Stimulated activated CD8-positive, alpha-beta memory T cell treated with anti-CD3 and anti-CD28 coated beads, Interleukin-4, amount 100 ng/mL, for 48 hours (primary cell): Measurements from ENCODE around the gene WASF1.
"Not testable (repeated sequence)": the region's sequence is repeated elsewhere in the genome, so short reads cannot be mapped to it uniquely, and the experiment has no call there.

ENCODE experiments used
- DNase-seq: peaks from one replicate; pipeline ENCODE4 v3.0.0-alpha.2; 2020

The WASF1 gene

DNA sequence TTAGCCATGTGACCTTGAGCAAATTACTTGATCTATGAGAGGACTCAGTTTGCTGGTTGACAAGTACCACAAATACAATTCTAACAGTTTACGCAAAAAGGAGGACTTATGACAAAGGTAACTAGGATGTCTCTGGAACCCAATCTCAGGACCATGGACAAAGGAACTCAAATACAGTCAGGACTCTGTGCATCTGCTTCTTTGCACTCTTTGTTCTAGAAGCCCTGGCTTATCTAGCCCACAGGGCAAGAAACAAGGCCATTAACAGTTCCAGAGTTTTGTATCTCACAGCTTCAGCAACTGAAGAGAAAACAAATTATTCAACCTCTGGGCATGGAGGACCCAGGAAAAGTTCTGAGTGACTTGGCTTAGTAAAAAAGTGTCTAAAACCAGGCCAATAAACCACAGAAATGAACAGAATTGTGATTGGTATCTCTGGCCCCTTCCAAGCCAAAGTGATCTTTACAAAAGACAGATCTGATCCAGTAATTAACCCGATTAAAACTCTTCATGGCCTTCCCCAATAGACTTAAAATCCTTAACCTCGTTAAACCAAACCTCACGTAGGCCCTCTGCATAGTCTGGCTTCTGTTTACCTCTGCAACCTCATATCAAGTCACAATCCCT is 5.9 kb downstream of the WASF1 start:
- DNase-seq: no peak

DNA sequence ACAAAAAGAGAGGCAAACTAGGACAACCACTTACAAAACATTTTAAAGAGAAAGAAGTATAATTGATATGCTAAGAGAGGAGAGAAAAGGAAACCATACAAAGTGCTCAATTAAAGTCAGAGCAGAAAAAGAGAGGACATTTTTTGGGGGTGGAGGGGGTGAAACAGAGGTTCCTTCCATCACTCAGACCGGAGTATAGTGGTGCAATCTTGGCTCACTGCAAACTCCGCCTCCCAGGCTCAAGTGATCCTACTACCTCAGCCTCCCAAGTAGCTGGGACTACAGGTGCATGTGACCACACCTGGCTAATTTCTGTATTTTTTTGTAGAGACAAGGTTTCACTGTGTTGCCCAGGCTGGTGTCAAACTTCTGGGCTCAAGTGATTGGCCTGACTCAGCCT is 9.4 kb downstream of the WASF1 start:
- no peak for DNase-seq

DNA sequence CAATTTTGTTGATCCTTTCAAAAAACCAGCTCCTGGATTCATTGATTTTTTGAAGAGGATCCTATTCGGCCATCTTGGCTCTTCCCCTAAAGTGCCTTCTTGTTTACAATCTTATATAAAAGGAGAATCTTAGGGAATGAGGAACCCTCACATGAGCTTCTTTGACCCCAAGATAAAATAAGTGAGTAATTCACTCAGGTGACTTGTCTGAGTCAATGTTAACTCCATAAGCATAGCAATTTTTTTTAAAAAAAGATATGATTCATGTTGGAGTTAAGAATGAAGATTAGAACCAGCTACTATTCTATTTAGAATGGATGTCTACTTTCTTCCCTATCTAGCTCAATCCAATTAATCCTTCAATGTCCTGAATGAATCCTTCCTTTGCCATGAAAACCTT is 21.0 kb downstream of the WASF1 start:
- no peak for DNase-seq

DNA sequence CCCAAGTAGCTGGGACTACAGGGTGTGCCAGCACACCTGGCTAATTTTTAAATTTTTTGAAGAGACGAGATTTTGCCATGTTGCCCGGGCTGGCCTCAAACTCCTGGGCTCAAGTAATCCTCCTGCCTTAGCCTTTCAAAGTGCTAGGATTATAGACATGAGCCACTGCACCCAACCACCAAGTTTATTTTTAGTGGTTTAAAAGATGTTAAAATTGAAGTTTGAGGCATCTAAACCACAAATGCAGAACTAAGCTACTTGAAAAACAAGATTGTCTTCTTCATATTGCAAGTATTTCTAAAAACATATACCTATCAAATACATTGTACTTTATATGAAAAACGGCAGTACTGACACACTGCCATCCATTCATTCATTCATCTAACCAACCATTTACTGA is 31.6 kb downstream of the WASF1 start:
- DNase-seq: no peak

DNA sequence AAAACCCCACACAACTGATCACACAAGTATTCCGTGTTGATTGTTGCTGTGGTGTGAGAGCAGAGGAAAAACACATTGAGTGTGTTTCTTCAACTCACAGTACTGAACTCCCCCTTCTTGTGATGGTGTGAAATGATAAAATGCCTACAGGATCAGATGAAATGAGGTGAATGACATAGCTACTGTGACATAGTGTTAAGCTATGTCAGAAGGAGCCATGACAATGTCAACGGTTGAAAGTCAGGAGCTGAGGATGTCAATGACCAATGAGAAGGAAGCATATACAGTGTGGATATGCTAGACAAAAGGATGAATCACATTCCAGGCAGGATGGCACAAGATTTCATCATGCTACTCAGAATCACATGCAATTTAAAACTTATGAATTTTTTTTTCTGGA is 38.8 kb downstream of the WASF1 start:
- no peak for DNase-seq

DNA sequence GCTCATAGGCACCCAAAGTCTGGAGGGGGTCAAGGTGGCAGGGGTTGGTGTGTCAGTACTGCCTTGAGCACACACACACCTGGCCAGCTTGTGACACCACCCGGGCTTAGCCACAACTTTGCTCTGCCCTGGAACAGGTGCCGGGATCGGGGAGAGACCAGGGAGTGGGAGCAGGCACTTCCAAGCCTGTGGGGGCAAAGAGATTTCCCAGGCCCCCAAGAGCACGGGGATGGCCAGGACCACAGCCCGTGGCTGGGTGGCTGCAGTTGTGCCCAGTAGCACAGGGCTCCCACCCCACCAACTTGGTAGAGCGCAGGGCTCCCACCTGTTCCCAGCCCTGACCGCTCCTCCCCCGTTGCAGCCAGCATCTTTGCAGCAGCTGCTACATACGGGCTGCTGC is 40.4 kb downstream of the WASF1 start:
- no peak for DNase-seq

DNA sequence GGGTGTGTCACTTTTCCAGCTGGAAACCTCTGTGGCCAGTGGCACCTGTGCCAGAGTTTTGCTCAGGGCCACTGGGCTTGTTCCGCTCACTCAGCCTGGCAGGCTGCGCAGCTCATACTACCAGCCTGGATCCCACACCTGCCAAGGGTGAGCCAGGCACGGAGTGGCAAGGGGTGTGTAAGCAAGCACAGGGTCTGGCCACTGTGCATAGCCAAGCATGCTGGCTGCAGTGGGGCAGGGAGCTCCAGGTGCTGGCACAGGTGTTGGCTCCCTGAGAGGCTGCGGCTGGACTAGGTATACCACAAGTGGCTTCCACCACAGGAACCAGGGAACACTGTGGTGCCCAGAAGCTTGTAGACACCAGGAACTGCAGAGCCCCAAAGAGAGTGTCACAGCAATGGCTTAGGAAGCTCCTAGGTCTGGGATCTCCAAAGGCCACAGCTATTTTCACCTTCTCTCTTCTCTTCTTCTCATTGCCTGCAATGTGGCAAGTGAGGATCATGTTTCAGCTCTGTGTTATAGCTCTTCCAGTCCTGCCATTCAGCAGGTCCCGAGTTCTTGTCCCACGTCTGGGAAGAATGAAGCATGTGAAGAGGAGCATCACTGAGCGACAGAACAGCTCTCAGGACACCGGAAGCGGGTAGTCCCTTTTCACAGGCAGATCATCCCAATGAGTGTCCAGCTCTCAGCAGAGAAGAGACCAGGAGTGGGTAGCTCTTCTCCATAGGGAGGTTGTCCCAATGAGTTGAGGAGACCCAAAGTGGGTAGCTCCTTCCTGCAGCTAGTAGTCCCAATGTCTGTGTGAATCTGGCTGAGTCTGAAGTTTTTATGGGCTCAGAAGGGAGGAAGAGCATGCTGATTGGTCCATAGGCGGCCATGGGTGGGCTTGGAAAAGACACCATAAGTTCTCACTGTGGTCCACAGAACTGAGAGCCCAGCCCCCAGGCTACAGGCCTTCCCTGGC is 41.3 kb downstream of the WASF1 start:
- DNase-seq: no peak

DNA sequence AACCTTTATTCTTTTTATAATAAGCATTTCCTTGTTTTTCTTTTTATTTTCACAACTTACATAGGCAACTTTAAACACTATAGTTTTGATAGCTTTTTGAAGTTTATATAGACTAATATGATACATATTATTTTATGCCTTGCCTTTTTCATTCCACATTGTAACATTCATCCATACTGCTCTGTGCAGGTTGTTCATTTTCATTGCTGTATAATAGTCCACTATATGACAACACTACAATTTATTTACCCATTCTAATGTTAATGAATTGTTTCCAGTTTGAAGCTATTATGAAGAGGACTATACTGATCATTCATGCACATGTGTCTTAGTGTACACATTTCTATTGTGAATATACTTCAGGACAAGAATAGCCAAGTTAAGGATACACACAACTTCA is 49.1 kb downstream of the WASF1 start:
- DNase-seq: no peak

DNA sequence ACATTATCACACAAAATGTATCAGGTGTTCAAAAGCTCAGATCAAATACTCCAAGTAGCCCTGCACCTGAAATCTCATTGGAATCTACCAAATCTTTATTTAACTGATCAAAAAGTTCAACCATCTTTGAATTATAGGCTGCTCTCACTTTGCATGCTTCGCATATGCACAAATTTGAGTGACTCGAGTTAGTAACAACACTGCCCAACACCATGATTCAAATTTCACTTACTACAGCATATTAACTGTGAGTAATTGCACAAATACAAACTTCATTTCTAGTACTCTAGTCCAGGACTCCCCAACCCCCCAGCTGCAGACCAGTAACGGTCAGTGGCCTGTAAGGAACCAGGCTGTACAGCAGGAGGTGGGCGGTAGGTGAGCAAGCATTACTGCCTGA is 51.1 kb downstream of the WASF1 start:
- DNase-seq: no peak

DNA sequence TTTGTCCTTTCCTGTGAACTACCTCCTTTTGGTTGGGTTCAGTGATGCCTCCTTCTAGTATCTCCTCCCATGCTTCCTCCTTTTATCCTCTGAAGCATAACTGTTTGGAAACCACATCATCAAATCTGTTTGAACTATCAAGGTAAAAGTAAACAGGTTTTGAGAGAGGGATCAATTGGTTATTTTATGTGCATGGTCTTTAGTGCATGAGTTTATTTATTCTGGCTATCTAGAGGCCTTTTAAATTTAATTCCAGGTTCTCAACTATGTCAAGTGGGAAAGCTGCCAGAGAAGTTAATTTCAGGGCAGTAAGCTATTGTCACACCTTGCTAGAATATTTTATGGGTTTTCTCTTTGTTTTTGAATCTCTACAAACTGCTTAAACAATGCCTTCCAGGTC is 54.1 kb downstream of the WASF1 start:
- no peak for DNase-seq

DNA sequence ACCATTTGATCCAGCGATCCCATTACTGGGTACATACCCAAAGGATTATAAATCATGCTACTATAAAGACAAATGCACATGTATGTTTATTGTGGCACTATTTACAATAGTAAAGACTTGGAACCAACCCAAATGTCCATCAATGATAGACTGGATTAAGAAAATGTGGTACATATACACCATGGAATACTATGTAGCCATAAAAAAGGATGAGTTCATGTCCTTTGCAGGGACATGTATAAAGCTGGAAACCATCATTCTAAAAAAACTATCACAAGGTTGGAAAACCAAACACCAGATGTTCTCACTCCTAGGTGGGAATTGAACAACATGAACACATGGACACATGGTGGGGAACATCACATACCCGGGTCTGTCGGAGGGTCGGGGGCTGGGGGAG is 57.8 kb downstream of the WASF1 start:
- not testable (repeated sequence) for DNase-seq

DNA sequence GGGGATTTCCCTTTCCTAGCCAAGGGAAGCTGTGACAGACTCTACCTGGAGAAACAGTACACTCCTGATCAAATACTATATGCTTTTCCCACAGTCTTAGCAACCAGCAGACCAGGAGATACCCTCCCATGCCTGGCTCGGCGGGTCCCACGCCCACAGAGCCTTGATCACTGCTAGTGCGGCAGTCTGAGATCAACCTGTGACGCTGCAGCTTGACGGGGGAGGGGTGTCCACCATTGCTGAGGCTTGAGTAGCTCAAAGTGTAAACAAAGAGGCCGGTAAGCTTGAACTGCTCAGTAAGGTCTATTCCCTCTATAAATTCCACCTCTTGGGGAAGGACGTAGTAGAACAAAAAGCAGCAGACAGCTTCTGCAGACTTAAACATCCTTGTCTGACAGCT is 63.2 kb downstream of the WASF1 start:
- DNase-seq: no peak

DNA sequence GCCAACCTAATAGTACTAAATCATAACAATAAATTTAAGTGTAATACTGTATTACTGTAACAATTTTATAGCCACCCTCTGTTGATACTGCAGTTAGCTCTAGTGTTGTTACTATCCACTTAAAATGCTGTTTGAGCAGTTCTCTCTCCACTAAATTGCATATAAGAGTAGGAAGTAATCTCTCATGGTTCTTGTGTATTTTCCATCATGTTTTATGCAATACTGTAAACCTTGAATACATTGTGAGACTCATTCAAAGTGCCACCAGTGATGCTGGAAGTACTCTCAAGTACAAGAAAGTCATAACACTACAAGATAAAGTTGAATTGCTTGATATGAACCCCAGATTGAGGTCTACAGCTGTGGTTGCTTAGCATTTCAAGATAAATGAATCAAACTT is 65.5 kb downstream of the WASF1 start:
- DNase-seq: no peak

DNA sequence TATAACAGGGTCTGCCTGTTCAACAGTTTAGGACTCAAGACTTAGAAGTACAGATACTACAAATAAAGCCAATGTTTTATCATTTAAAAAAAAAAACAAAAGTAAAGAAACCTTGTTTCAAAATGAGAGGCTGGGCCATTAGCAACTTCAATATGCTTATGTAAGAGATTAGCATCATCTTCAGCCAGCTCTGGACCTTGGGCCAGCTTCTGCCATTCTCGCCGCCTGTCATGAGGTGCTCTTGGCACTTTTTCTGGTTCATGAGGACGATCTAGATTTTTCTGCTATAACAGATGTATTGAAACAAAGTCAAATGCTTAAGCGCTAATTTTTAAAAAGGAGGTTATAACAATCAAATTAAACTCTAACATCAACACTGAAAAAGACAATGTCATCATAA is 74.2 kb downstream of the WASF1 start:
- DNase-seq: no peak

DNA sequence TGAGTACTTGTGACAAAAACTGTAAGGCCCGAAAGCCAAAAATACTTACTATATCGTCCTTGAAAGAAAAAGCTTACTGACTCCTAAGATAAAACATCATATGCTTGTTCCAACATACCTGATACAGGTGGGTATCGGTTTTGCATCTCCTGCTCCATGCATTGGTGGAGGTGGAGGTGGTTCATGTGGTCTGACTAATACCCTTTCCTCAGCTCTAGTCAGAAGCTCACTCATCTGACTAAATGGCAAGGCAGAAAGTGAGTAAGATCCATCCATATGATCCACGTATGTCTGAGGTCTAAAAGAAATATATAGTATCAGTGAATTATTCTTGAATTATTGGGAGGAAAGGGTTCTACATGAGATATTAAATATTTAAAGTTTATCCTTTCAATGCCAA is 76.2 kb downstream of the WASF1 start:
- no peak for DNase-seq

DNA sequence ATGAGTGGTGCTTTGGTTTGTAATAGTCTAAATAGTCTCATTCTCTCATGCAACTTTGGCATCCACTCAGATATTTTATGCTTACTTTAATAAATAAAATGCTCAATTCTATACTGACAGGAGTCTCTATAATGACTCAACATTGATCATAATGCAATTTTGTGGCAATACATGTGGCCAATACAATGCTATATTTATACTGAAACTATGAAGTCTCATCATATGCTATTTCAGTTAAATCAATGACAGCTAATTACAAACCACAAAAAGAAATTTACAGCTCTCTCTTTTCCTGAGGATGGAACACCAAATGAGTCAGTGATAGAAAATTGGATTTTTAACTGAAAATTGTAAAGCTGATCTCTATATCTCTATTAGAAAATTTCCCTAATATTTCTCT is 77.1 kb downstream of the WASF1 start:
- DNase-seq: no peak

DNA sequence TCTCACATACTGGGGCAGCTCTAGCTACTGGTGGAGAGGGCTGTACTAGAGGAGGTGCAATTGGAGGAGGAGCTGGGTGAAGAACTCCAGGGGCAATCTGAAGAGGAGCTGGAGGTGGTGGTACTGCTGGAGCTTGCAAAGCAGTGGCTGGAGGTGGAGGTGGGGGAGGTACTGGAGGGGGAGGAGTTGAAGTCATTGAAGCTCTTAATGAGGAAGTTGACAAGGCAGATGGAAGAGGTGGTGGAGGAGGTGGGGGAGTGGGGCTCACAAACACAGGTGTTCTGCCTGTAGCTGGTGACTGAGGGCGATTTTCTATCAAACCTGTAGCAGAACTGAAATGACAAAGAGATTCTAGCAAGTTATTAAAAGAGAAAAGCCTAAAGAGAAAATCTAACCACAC is 77.6 kb downstream of the WASF1 start:
- no peak for DNase-seq

DNA sequence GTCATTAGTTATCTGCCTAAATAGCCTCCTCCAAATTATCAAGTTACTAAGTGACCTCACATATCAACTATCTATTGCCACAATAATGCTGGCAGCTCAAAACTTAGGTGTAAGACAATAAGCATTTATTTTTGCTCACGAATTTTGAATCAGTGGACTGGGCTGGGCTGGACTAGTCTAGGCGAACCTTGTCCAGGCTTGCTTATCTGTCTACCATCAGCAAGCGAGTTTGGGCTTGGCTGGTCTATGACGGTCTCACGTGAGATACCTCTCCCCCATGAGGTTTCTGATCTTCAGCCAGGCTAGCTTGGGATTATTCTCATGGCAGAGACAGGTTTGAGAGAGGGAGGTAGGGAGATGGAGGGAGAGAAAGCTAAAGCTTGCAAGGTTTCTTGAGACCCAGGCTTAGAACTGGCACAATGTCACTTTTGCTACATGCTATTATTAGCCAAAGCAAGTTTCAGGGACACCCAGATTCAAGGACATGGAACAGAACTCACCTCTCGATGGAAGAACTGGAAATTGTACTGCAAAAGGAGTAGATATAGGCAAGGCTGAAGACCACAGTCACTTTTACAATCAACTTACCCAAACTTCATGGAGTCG is 80.9 kb downstream of the WASF1 start:
- no peak for DNase-seq

DNA sequence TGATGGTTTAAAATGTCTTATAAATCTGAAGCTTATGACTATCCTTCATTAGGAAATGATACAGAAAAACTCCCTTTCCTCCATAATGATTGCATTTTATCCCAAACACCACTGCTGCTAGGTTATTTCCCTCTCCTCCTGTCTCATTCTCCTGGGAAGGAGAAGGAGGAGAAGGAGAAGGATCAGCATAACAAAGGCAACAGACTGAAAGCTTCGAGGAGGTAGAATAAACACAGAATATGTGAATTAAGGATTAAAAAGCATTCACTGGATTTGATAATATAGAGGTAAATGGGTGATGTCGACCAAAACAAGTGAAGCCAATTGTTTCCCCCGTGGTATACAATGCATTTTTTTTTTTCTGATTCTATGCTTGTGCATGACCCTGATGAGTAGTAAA is 82.0 kb downstream of the WASF1 start:
- no peak for DNase-seq

DNA sequence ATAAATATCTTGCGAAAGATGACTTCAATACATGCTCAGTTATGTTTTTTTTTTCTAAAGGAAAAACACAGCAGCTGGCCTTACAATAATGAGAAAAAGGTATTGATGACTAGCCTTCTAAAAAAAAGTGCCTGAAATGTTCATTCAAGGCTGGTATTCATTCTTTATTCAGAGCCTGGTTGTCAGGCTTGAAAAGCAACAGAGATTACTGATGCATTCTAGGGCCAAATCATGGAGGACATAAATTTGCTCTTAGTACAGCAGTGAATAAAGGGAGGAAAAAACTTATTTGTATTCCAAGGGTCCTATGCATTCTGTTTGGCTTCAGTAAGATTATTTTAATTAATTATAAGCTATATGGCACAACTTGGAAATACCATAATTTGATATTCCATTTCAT is 83.5 kb downstream of the WASF1 start:
- no peak for DNase-seq

DNA sequence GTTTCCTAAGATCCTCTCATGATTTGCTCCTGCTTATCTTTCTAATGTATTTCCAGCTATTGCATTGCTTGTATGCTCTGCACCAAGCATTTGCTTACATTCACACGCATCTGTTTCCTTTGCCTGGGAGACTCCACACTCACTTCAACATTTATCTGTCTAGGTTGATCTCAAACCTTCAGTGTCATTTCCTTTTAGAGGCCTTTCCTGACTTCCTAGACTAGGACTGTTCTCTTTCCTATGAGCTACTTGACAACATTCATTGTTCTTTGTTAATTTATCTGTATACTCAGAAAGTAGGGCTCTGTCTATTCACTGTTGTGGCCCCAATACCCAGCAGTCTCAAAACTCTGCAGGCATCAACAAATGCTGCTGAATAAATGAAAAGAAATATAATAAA is 84.4 kb downstream of the WASF1 start:
- no peak for DNase-seq

DNA sequence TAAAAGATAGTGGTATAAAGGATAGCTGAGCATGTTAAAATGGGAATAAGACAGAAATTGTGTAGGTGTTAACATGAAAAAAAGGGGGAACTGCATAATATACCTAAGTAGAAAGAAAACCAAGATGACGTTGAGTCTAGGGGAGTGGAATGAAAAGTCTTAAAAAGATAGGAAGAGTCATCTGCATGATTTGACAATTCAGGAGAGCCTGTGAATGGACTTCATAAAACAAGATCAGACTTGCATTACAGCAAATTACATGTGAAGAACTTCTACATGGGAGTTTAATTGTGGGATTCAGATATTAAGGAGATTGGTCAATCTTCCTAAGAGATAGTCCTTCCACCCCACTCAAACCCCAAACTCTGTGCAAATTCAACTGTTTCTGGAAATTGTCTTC is 85.5 kb downstream of the WASF1 start:
- no peak for DNase-seq

DNA sequence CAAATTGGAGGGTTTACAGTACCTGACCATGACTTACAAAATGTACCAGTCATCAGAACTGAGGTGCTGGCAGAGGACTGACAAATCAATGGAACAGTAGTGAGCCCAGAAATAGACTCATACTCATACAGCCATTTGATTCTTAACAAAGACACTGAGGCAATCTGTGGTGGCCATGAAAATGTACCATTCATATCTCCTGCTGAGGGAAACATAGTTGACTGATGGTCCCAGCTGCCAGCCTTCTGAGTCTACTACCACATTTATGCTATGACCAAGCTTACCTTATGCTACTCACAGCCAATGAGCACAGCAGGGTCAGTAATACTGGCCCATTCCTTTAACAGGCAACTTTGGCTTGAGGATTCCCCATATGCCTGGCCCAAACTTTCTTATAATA is 88.6 kb downstream of the WASF1 start:
- no peak for DNase-seq

DNA sequence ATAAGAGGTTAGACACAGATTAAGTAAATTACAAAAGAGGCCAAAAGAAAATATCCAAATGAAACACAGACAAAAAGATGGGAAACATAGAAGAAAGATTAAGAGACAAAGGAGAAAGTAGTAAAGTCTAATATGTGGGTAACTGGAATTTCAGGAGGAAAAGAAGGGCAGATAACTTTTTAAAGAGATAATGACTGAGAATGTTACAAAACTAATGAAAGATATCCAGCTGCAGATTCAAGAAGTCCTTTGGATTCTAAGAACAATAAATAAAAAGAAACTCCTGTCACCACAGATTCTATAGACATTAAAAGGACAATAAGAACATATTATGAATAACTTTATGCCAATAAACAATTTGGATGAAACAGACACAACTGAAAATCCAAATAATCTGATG is 90.1 kb downstream of the WASF1 start:
- no peak for DNase-seq
